GM12892 (cell line): ENCODE results near the gene ABLIM2.

Experiments used
- POLR2A ChIP-seq: IDR thresholded peaks from 2 replicates; pipeline ENCODE4 v1.6.1; 2011; ENCODE audit warnings: low read depth, low read length, control low read depth
- TAF1 ChIP-seq: IDR thresholded peaks from 2 replicates; pipeline ENCODE4 v1.6.1; 2011; ENCODE audit warnings: low read depth, mild to moderate bottlenecking, control low read depth, low read length, borderline replicate concordance

- no peak for TF ChIP-seq POLR2A
- TF ChIP-seq TAF1 = no peak
These were observed 61.5 kb downstream of the ABLIM2 start for GRCh38 chr4:8097141-8097541.
